ENCODE data around the gene FERMT3. TPM values are rescaled to one million over a fixed set of nuclear protein-coding genes. Genes with fewer than 3 reads are reported as not detected.
"Not testable (repeated sequence)": the region's sequence is repeated elsewhere in the genome, so short reads cannot be mapped to it uniquely, and the experiment has no call there.

FERMT3 gene
- 5.4 TPM for total RNA-seq
- long read RNA-seq, partial matches to known transcripts = 5 of 12 reads
- long read RNA-seq, other reads (novel, unspliced or antisense) = 6 of 12 reads

- peak; percentile 72 for DNase-seq
- Histone ChIP-seq H3K4me3 (peak within 1 kb of the TSS; percentile 58), H3K36me3 (peaks cover 48% of the 10 kb centered on the region), H3K4me1 (peaks cover 55% of the 10 kb centered on the region), H3K27ac (replicated peaks) (peak within 1 kb of the TSS; percentile 88), H3K27me3 (ENCODE audit: low read depth) (no peaks in the 10 kb centered on the region), H3K9me3 (replicated peaks) (no peaks in the 10 kb centered on the region)
- no peak for TF ChIP-seq CTCF (IDR thresholded peaks at IDR 0.05; ENCODE audit: borderline replicate concordance)
- intact Hi-C loops (cut with micrococcal nuclease) = loop anchor here (5.0 kb wide), 1 partner anchor 96 kb away; the partner anchor contains the start of gene CATSPERZ
These were observed at the start of gene FERMT3 for GRCh38 chr11:64206457-64207255. FERMT3 (plus strand) TSS chr11:64206721; CDS start chr11:64207365, 644 bp downstream.

- no peaks in the 10 kb centered on the region for H3K9me3 ChIP-seq (replicated peaks)
- H3K4me3 ChIP-seq = no peak overlapping the region
- no peaks in the 10 kb centered on the region for H3K27me3 ChIP-seq (ENCODE audit: low read depth)
- H3K36me3 ChIP-seq = no peaks in the 10 kb centered on the region
- intact Hi-C loops (cut with micrococcal nuclease) = no loop called here
- no peak for DNase-seq
- TF ChIP-seq CTCF (IDR thresholded peaks at IDR 0.05; ENCODE audit: borderline replicate concordance) = no peak
- H3K4me1 ChIP-seq = peaks cover 40% of the 10 kb centered on the region
- peak overlapping the region; percentile 54 for H3K27ac ChIP-seq (replicated peaks)
These were observed 48.7 kb upstream of the FERMT3 start for GRCh38 chr11:64157631-64158394.

- no peaks in the 10 kb centered on the region for H3K27me3 ChIP-seq (ENCODE audit: low read depth)
- peaks cover 53% of the 10 kb centered on the region for H3K4me1 ChIP-seq
- no peaks in the 10 kb centered on the region for H3K36me3 ChIP-seq
- H3K9me3 ChIP-seq (replicated peaks) = no peaks in the 10 kb centered on the region
- H3K4me3 ChIP-seq = no peak overlapping the region
- no peak for DNase-seq
- no peak overlapping the region for H3K27ac ChIP-seq (replicated peaks)
- intact Hi-C loops (cut with micrococcal nuclease) = no loop called here
- no peak for TF ChIP-seq CTCF (IDR thresholded peaks at IDR 0.05; ENCODE audit: borderline replicate concordance)
These were observed 45.5 kb upstream of the FERMT3 start for GRCh38 chr11:64161037-64161436.

GRCh38 chr11:64162769-64163168, 43.8 kb upstream of the FERMT3 start:
- H3K9me3 ChIP-seq (replicated peaks); DNase-seq; intact Hi-C loops (cut with micrococcal nuclease); H3K27ac ChIP-seq (replicated peaks); H3K4me3 ChIP-seq; H3K36me3 ChIP-seq; H3K27me3 ChIP-seq (ENCODE audit: low read depth): not testable (repeated sequence)
- peaks cover 42% of the 10 kb centered on the region for H3K4me1 ChIP-seq

GRCh38 chr11:64163951-64164350, 42.6 kb upstream of the FERMT3 start:
- no peak for DNase-seq
- Histone ChIP-seq H3K4me1 (peaks cover 34% of the 10 kb centered on the region), H3K27ac (replicated peaks) (peak overlapping the region; percentile 92), H3K4me3 (peak overlapping the region; percentile 90), H3K36me3 (no peaks in the 10 kb centered on the region), H3K9me3 (replicated peaks) (no peaks in the 10 kb centered on the region), H3K27me3 (ENCODE audit: low read depth) (no peaks in the 10 kb centered on the region)
- intact Hi-C loops (cut with micrococcal nuclease) = no loop called here
- no peak for TF ChIP-seq CTCF (IDR thresholded peaks at IDR 0.05; ENCODE audit: borderline replicate concordance)

Measured in left ventricle myocardium inferior (tissue), 1 donor.